CD4-positive, alpha-beta T cell treated with Interleukin-10 for 1 hour (primary cell): Measurements from ENCODE around the gene PRSS50.
A peak's percentile ranks its signal among the peaks of the same experiment; 100 is the strongest.
"Not testable (repeated sequence)": the region's sequence is repeated elsewhere in the genome, so short reads cannot be mapped to it uniquely, and the experiment has no call there.

Source experiments
- DNase-seq: peaks from one replicate; pipeline ENCODE4 v3.0.0-alpha.2; 2020

Gene PRSS50

GRCh38 chr3:46708401-46709156 is 9.1 kb downstream of the PRSS50 start:
- no peak for DNase-seq

- no peak for DNase-seq
Observed at GRCh38 chr3:46707601-46708011, 10.1 kb downstream of the PRSS50 start.

GRCh38 chr3:46706771-46707582 is 10.7 kb downstream of the PRSS50 start:
- no peak for DNase-seq

- no peak for DNase-seq
Observed at GRCh38 chr3:46705751-46706552, 11.7 kb downstream of the PRSS50 start.

DNA sequence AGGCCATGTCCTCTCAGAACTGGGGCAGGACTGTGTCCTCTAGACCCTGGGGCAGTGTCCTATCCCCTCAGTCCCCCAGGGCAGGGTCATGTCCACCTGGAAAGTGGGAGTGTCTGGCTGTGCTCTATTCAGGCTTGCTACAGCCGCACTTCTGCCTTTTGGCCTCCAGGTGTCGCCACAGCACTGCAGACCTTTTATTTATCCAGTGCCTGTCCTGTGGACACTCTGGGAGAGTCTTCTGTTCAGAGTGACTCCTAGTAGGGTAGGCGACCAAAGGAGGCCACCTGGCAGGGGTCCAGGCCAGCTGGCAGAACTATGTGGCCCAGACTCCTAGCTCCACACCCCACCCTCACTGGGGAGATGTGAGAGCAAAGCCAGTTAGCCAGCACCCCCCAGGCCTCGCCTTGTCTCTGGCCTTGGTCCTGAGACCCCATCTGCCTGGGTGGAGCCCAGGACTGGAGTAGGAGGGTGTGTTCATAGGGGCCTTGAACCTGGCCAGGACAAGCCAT is 12.6 kb downstream of the PRSS50 start:
- peak; percentile 76 for DNase-seq

DNA sequence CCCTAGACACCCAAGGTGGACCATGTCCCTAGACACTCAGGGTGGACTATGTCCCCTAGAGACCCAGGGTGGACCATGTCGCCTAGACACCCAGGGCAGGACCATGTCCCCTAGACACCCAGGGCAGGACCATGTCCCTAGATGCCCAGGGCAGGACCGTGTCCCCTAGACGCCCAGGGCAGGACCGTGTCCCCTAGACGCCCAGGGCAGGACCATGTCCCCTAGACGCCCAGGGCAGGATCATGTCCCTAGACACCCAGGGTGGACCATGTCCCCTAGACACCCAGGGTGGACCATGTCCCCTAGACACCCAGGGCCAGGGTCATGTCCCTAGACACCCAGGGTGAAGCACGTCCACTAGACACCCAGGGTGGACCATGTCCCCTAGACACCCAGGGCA is 13.3 kb downstream of the PRSS50 start:
- DNase-seq = not testable (repeated sequence)

DNA sequence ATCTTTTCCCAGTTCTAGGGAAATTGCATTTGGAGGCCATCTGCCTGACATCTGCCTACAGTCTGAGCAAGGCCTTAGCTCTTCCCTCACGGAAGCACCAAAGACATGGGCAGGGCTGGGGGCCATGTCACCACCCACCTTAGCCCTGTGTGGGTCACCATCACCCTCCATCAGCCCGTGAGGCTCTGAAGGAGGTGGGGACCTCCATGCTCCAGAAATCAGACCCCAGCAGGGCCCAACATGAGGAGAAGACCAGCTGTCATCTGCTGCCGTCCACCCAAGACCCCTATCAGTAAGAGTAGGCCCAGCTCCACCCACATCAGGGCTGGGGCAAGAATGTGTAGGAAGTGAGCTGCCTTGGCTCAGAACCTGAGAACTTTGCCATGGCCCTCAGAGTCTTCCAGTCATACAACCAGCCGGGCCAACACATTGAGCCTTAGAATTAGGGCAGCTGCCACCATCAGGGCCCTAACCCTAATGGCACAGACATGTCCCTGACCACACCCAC is 14.6 kb downstream of the PRSS50 start:
- DNase-seq = no peak

- no peak for DNase-seq
Observed at GRCh38 chr3:46702246-46703012, 15.2 kb downstream of the PRSS50 start.

DNA sequence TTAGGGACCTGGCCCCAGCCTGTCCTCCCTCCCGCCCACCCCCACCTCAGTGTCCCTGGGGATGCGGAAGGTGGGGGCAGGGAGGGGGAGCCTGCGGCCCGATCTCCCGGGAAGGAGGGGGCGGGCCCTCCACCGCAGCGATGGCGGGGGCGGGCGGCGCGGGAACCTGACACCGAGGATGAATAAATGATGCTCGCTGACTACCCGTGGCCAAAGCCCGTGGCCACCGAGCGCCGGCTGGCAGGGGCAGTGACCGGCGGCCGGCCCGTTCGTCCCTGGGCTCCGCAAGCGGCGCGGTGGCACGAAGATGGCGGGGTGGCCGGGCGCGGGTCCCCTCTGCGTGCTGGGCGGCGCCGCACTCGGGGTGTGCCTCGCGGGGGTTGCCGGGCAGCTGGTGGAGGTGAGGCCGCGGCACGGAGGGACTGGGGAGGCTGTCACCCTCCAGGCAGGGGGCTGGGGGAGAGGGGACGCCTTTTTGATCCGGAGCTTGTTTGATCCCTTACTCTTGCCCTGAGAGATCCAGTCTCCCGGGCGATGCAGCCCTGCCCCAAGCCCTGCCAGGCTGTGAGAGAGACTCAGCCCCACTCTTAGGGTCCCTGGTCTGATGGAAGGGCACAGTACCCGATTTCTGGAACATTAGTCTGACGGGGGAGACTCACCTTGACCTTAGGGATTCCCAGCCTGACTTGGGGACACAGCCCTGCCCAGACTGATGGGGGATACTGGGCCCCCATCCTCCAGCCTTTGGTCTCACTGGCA is 16.3 kb downstream of the PRSS50 start, which contains the start of gene TMIE:
Gene TMIE (plus strand): TSS at position 212 of the 759 bp plus-strand sequence. CDS start 96 bp downstream, at position 308.
- DNase-seq = no peak

GRCh38 chr3:46700772-46701171 is 16.9 kb downstream of the PRSS50 start:
- DNase-seq = no peak

- no peak for DNase-seq
Observed at GRCh38 chr3:46699676-46700523, 17.8 kb downstream of the PRSS50 start.

DNA sequence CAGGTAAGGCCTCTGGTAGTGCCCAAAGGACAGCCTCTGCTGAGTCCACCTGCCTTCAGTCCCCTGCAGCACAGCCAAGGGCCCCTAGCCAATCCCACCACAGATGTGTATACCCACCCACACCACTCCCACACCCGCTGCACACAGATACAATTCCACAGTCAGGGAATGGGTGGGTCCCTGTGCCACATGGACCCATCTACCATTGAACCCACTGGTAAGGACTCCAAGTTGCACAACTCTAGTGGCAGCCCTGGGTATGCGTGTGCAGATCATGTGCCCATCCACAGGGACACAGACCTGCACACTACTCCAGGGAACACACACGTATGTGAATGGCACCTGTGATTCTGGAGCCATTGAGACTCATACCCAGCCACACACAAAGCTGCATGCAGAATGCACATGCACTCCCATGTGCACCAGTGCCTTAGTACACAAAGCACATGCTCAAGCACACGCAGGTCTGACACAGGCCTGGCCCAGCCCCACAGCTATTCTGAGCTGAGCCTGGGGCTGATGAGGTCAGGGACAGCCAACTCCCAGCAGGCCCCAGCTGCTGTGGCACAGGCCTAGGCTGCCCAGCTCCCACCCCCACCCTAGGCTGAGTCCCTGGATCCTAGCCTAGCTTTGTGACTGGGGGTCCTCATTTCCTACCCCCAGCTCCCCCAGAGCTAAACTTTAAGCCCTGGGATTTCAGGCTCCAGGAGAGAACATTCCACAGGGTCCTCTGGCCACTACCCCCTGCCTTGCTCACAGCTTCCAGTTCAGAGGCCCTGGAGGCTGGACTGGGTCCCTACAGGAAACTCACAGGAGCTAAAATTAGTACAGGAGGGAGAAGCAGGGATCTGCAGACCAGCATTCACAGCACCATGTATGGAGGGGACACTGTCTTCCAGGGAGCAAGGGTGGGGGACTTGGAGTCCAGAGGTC is 21.4 kb downstream of the PRSS50 start:
- DNase-seq = no peak

DNA sequence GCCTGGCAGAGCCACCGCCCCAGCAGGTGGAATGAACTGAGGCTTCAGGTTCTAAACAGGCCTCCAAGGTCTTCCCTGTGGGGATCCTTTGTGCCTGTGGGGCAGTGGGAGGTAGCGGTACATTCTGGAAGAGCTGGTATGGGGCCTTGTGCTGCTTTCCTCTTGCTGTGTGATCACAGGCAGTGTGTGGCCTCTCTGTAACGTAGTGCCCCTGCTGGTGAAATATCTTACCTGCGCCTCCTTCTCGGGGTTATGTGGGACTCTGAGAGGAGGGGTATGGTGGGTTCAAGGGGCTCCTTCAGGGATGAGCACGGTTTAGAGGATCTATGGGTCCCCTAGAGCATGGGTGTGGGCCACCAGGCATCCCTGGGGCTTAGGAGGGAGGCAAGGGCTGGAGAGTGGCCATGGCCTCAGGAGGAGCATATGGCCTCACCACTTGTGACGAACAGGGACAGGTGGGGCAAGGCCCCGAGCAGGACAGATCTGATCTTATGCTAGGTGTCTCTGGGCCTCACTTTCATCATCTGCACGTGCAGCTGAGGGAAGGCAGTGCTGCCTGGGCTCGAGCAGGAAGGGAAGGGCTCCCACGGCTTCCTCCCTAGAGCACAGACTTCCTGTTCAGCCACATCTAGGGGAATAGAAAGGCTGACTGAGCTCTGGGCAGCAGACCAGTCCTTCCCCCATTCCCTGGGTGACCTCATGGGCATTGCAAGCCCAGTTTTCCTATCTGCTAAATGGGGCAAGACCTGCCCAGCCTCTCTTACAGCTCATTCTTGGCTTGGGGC is 22.3 kb downstream of the PRSS50 start:
- DNase-seq = peak; percentile 53

DNA sequence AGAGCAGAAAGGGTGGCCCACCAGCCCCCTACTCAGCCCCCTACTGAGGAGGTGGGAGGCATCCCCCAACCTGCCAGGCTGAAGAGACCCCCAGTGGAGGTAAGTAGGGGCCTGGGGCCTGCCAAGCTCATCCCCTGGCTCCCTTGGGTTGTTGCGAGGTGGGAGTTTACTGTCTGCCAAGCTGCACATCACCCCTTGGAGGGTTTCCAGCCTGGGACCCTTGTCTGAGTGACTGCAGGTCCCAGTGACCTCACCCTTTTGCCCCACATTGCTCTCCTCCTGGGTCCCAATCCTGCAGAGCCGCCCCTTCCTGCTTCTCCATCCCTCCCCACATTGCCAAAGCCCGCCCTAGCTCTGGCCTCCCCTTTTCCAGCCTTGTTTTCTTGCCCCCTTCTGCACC is 23.1 kb downstream of the PRSS50 start:
- DNase-seq = no peak

- no peak for DNase-seq
Observed at GRCh38 chr3:46693892-46694226, 23.8 kb downstream of the PRSS50 start.

DNA sequence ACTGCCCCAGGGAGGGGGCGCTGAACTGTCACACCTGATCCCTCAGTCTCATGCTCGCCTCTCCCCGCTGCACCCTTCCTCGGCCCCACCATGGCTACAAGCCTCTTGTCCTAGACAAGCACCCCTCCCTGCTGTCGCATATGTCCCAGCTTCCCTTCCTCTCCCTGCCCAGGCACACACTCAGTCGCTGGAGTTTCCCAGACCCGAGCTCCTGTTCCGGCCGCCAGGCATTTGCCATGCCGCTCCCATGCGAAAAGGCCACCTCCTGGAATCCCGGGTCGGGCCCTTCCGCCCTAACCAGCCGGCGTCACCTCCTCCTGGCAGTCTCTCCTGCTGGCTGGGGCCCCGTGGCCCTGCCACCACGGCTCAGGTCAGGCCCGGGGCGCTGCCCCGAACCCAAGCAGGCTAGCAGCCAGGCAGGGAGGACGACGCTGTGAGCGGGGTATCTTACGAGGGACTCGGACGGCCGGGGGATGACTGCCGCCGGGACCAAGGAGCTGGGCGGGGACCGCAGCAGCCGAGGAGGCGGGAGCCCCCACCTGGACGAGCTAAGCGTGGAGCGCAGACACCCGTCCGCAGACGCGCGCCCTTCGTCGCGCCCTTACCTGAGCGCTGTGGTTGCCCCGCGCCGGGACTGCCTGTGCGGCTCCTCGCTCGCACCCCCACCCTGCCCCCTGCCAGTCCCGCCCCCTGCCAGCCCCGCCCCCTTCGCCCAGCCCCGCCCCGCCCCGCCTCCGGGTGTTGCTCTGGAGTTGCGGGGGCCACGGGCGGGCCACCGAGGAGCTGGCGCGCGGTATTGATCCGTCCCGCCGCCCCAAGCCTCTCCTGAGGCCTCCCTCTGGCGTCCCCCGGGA is 24.4 kb downstream of the PRSS50 start, which contains the start of gene ALS2CL:
Gene ALS2CL (minus strand): TSS at position 642 of the 854 bp plus-strand sequence. CDS start 4,239 bp downstream, outside the sequence.
- peak; percentile 83 for DNase-seq

DNA sequence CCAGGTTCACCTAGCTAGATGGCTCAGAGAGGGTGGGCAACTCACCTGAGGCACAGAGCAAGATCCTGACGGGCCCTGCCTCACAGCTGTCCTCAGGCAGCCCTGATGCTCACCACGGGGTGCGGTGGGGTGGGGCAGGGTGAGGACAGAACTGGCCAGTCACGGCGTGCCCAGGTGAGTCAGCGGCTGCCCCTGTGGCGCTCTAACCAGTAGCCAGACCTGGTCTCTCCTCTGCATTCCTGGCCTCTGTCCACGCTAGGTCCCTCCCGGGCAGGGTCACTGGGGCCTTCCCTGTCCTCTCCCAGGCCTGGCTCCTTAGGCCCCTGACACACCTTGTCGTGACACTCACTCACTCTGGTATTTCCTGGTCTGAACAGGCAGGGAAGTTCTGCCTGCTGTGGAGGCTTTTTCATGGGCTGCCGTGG is 25.1 kb downstream of the PRSS50 start:
- no peak for DNase-seq
